ENCODE measurements around the gene HEATR3.
"Not testable (repeated sequence)": the region's sequence is repeated elsewhere in the genome, so short reads cannot be mapped to it uniquely, and the experiment has no call there.

The HEATR3 gene

GRCh38 chr16:50114357-50115129 is 48.8 kb downstream of the HEATR3 start:
- no peak for DNase-seq

DNA sequence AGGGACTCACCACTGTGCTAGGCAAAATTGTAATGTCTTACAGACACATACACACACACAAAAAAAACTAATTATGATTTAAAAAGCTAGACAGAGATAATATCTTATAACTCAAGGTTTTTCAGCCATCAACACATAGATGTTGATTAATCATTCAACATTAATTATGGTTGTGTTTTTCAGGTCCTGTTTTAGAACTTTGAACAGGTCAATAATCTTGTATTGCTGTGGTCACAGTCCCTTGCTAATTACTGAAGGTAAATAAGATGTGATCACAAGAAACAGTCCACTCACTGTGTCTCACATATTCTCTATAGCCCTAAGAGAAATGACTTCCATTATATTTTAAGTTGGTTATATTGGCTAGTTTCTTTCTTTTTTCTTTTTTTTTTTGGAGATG is 54.9 kb downstream of the HEATR3 start:
- no peak for DNase-seq

GRCh38 chr16:50121278-50121677 is 55.5 kb downstream of the HEATR3 start:
- no peak for DNase-seq

DNA sequence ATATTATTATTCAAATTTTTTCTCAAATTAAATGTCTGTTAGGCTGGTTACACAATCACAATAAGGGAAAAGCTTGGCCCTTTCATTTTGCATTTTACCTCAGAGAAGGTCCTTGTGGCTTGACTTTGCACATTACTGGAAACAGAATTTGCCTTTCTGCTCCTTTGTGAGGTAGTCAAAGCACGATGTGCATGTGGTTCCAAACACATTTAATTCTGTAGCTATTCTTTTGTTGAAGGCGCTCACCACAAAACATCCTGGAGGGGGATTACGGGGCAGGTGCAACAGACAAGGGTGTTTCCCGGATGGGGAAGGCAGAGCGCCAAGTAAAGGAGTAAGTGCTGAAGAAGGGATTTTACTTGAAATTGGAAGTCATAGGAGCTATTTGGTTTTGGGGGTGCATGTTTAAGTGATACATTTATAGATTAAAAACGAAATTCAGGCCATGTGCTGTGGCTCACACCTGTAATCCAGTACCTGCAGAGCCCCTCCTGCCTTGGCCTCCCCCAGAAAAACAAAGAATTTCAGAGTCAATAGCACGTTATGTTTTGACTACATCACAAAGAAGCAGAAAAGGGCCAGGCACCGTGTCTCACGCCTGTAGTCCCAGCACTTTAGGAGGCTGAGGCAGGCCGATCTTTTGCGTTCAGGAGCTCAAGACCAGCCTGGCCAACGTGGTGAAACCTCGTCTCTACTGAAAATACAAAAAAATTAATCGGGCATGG is 56.1 kb downstream of the HEATR3 start:
- DNase-seq, result no peak

DNA sequence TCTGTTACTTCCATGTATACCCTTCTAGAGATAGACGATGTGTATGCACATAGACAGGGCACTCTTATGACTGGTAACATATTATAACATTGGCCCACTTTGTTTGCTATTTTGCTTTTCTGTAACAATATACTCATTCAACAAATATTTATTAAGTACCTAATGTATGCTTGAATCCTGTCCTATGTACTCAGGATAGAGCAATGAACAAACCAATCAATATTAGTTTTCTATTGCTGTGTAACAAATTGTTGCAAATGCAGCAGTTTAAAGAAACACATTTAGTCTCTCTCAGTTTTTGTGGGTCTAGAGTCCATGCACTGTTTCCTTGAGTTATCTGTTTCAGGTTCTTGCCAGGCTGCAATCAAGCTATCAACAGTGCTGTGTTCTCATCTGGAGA is 57.6 kb downstream of the HEATR3 start:
- no peak for DNase-seq

- no peak for DNase-seq
Measured at GRCh38 chr16:50124769-50125168, 59.0 kb downstream of the HEATR3 start.

DNA sequence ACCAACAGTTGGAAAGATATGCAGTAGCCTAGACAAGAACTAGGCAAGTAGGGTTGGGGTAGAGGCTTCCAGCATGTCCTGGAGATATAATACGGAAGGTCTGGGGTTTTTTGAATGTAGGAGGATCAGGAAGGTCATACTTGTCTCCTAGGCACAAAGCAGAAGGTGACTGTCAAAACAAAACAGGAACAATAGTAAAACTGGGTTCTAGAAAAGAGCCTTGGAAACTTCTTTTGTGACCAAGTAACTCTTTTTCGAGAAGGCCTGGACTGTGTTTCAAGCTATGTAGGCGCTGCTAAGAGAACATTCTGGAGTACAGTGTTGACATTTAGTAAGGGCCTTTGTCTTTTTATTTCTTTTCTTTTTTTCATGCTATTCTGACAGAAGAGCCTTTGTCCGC is 60.4 kb downstream of the HEATR3 start:
- DNase-seq, result no peak

DNA sequence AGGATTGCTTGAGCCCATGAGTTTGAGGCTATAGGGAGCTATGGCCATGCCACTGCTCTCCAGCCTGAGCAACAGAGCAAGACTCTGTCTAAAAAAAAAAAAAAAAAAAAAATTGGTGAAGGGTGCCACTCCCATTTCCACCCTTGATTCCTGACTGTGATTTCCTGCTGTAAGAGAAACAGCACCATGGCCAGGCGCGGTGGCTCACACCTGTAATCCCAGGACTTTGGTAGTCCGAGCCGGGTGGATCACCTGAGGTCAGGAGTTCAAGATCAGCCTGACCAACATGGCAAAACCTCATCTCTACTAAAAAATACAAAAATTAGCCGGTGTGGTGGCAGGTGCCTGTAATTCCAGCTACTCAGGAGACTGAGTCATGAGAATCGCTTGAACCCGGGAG is 66.8 kb downstream of the HEATR3 start:
- not testable (repeated sequence) for DNase-seq

GRCh38 chr16:50133214-50133613 is 67.4 kb downstream of the HEATR3 start:
- no peak for DNase-seq

DNA sequence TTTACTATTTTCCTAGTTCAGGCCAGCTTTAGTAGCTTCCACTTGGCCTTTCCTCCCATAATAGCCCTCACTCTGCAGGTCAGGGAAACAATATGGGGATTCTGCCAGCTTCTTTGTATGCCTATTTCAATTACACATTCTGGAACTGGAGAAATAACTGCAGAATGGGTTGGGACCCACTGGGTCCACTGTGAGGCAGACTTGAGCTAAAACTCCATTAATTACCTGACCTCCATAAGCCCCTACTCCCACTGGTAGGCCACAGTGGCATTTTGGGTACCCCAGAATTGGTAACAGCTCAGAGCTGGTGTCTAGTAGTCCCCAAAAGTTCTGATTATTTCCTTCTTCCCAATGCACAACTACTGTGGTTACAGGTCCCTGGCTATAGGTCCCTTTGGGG is 70.6 kb downstream of the HEATR3 start:
- DNase-seq, result no peak

DNA sequence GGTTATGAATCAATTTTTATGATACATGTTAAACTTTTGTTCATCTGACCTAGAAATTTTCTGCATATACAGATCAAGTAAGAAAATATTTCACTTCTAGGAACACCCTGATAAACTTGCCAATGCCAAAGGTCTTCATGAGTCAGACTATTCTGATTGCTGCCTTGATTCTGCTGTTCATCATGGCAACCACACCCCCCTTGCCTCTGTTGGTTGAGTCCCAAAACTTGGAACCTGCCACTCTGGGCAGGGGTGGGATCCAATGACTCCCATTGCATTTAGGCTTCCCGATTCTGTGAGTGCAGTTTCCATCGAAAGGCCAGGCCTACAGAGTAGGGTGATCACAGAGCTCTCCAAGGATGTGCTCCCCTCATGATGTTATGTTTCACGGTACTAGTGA is 71.5 kb downstream of the HEATR3 start:
- no peak for DNase-seq

DNA sequence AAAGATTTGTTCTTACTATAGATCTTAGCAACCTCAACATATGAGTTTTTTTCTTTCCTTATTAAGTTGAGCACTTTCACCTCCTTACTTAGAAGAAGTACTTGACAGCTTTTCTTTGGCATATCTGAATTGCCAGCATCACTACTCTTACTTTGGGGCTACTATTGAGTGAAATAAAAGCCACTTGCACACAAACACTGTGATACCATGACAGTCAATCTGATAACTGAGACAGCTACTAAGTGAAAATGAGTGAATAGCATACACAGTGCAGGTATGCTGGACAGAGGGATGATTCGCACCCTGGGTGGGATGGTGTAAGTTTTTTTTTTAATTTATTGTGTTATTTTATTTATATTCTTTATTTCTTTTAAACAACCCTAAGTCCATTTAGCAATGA is 73.8 kb downstream of the HEATR3 start:
- no peak for DNase-seq

- DNase-seq, result no peak
Measured at GRCh38 chr16:50144211-50144610, 78.4 kb downstream of the HEATR3 start.

DNA sequence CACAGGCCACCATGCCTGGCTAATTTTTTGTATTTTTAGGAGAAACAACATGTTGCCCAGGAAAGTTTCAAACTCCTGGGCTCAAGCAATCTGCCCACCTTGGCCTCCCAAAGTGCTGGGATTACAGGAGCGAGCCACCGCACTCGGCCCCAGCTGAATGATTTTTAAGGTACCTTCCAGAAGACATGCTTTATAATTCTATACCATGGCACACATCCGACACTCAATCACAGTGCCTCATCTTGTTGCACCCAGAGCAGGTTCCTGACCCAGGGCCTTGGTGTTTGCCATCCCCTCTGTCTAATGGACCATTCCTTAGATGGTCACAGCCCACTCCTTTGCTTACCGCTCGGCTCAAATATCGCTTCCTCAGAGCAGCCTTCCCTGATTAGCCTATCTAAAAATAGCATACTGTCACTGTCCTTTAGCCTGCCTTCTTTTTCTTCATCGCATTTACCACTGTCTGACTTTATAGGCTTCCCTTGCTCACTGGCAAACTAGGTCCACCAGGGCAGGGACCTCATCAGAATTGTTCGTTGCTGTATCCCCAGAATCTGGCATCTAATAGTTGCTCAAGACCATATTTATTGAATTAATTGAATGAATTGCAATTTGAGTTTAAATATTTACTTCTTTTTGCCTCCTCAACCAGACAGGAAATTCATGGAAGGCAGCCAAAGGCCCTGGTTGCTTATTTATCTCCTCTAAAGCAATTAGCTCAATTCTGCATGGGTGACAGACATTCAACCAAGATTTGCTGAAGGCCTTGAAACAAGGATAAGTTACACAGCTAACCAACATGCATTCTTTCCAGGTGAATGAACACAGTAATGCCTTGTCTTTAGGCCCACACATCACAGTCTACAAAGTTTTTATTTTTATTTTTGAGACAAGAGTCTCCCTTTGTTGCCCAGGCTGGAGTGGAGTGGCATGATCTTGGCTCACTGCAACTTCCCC is 81.0 kb downstream of the HEATR3 start:
- peak; percentile 33 for DNase-seq

- no peak for DNase-seq
Measured at GRCh38 chr16:50151322-50151721, 85.6 kb downstream of the HEATR3 start.

GRCh38 chr16:50151756-50152155 is 86.0 kb downstream of the HEATR3 start:
- no peak for DNase-seq

DNA sequence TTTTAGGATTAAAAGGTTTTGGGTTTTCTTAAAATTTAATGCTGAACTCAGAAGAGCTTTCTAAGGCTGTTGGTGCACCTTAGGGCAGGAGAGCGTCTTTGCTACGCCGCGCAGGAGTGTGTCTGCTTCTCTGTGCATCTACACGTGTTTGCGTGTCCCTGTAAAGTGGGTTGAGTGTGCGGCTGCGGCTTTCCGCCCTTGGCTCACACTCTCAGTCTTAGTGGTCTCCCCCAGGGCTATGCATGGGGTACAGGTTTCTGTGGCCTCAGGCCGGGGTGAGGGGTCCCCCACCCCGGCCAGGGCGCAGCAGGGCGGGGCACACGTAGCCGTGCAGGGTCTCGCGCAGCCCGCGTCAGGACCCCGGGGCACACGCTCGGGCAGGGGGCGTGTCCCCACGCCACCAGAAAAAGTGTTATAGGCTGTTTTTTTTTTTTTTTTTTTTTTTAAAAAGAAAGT is 86.6 kb downstream of the HEATR3 start:
- peak; percentile 56 for DNase-seq

- DNase-seq, result peak; percentile 75
Measured at GRCh38 chr16:50152807-50153595, 87.2 kb downstream of the HEATR3 start, which contains the start of gene TENT4B. Gene TENT4B, plus strand, starts transcription at chr16:50153306. Its CDS starts 316 bp downstream, at chr16:50153622.

DNA sequence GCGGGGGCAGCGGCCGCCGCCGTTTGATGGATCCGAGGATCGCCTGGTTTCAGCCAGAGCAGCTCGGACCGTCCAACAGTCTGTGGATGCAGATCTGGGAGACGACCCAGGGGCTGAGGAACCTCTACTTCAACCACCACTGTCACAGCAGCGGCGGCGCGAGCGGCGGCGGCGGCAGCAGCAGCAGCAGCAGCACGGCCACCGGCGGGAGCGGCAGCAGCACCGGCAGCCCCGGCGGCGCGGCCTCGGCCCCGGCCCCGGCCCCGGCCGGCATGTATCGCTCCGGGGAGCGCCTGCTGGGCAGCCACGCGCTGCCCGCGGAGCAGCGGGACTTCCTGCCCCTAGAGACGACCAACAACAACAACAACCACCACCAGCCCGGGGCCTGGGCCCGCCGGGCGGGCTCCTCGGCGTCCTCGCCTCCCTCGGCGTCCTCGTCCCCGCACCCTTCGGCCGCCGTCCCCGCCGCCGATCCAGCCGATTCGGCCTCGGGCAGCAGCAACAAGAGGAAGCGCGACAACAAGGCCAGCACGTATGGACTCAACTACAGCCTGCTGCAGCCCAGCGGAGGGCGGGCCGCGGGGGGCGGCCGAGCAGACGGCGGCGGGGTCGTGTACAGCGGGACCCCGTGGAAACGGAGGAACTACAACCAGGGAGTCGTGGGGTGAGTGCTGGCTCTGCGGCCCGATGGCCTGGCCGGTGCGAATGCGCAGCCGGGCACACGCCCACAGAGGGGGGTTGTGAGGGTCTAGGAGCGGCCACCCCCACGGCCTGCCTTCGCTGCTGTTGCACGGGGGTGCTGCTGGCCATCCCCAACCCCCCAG is 88.0 kb downstream of the HEATR3 start:
- DNase-seq, result peak; percentile 15

- DNase-seq, result no peak
Measured at GRCh38 chr16:50154420-50154950, 88.7 kb downstream of the HEATR3 start.

DNA sequence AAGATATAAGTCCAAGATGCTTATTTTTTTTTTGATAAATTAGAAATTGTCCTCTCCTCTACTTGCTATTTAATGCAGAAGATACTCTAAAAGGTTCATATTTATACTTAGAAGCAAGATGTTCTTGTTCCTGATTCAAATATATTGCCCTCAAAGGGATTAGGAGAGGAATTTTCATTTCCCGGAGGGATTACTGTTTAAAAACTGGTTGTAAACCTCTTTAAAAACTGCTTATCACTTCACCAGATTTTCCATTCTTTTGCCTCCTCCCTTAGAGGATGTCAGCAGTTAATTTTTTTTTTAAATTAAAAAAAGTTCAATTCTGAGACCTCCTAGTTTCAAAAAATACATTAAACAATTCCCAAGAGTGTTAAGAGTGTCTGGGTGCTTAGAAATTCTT is 90.2 kb downstream of the HEATR3 start:
- DNase-seq, result no peak

All from MV-4-11 (cell line).